ENCODE measurements around the gene CEACAM16.

Gene CEACAM16

GRCh38 chr19:44697670-44698034 lies 1.3 kb upstream of the CEACAM16 start:
- no peak for DNase-seq (ENCODE audit: extremely low spot score)
- ChIA-PET CTCF (no interaction called here), POLR2A (no interaction called here)
- no peak for TF ChIP-seq CTCF (IDR thresholded peaks at IDR 0.05; ENCODE audit: control extremely low read depth, extremely low read depth, low read depth, missing control alignments)

GRCh38 chr19:44700547-44700946 lies 1.6 kb downstream of the CEACAM16 start:
- no peak for TF ChIP-seq CTCF (IDR thresholded peaks at IDR 0.05; ENCODE audit: control extremely low read depth, extremely low read depth, low read depth, missing control alignments)
- no peak for DNase-seq (ENCODE audit: extremely low spot score)
- ChIA-PET POLR2A (no interaction called here), CTCF (interaction anchor here (1.1 to 1.4 kb wide), 2 partner anchors 11 to 23 kb away, joined by 4 to 8 read pairs; no protein-coding TSS in a partner anchor)

- POLR2A ChIA-PET = no interaction called here
- DNase-seq (ENCODE audit: extremely low spot score) = no peak
- TF ChIP-seq CTCF (IDR thresholded peaks at IDR 0.05; ENCODE audit: control extremely low read depth, extremely low read depth, low read depth, missing control alignments) = no peak
- CTCF ChIA-PET = interaction anchor here (2.0 kb wide), 1 partner anchor 23 kb away, joined by 8 read pairs; no protein-coding TSS in a partner anchor
Observed at GRCh38 chr19:44701228-44701627, 2.3 kb downstream of the CEACAM16 start.

- TF ChIP-seq CTCF (IDR thresholded peaks at IDR 0.05; ENCODE audit: control extremely low read depth, extremely low read depth, low read depth, missing control alignments) = no peak
- CTCF ChIA-PET = interaction anchor here (1.0 to 2.0 kb wide), 3 partner anchors 10 to 21 kb away, joined by 3 to 8 read pairs (median 4); no protein-coding TSS in a partner anchor
- POLR2A ChIA-PET = no interaction called here
- no peak for DNase-seq (ENCODE audit: extremely low spot score)
Observed at GRCh38 chr19:44702551-44703176, 3.7 kb downstream of the CEACAM16 start.

- DNase-seq (ENCODE audit: extremely low spot score) = no peak
- no peak for TF ChIP-seq CTCF (IDR thresholded peaks at IDR 0.05; ENCODE audit: control extremely low read depth, extremely low read depth, low read depth, missing control alignments)
- POLR2A ChIA-PET = no interaction called here
- CTCF ChIA-PET = interaction anchor here (1.0 to 1.1 kb wide), 3 partner anchors 10 to 21 kb away, joined by 3 to 4 read pairs (median 3); no protein-coding TSS in a partner anchor
Observed at GRCh38 chr19:44703336-44704078, 4.6 kb downstream of the CEACAM16 start.

GRCh38 chr19:44704982-44705381 lies 6.0 kb downstream of the CEACAM16 start:
- CTCF ChIA-PET = interaction anchor here (0.9 to 2.4 kb wide), 2 partner anchors 15 to 18 kb away, joined by 3 to 11 read pairs; no protein-coding TSS in a partner anchor
- TF ChIP-seq CTCF (IDR thresholded peaks at IDR 0.05; ENCODE audit: control extremely low read depth, extremely low read depth, low read depth, missing control alignments) = no peak
- no peak for DNase-seq (ENCODE audit: extremely low spot score)
- POLR2A ChIA-PET = no interaction called here
